GM19455 (cell line): ENCODE measurements around the gene TEX14.

Experiments used
- ATAC-seq: cut with Tn5 transposase; IDR thresholded peaks from one replicate; pipeline ENCODE4 v1.9.1; 2021; ENCODE audit not compliant: unreplicated experiment

The TEX14 gene, protein sequence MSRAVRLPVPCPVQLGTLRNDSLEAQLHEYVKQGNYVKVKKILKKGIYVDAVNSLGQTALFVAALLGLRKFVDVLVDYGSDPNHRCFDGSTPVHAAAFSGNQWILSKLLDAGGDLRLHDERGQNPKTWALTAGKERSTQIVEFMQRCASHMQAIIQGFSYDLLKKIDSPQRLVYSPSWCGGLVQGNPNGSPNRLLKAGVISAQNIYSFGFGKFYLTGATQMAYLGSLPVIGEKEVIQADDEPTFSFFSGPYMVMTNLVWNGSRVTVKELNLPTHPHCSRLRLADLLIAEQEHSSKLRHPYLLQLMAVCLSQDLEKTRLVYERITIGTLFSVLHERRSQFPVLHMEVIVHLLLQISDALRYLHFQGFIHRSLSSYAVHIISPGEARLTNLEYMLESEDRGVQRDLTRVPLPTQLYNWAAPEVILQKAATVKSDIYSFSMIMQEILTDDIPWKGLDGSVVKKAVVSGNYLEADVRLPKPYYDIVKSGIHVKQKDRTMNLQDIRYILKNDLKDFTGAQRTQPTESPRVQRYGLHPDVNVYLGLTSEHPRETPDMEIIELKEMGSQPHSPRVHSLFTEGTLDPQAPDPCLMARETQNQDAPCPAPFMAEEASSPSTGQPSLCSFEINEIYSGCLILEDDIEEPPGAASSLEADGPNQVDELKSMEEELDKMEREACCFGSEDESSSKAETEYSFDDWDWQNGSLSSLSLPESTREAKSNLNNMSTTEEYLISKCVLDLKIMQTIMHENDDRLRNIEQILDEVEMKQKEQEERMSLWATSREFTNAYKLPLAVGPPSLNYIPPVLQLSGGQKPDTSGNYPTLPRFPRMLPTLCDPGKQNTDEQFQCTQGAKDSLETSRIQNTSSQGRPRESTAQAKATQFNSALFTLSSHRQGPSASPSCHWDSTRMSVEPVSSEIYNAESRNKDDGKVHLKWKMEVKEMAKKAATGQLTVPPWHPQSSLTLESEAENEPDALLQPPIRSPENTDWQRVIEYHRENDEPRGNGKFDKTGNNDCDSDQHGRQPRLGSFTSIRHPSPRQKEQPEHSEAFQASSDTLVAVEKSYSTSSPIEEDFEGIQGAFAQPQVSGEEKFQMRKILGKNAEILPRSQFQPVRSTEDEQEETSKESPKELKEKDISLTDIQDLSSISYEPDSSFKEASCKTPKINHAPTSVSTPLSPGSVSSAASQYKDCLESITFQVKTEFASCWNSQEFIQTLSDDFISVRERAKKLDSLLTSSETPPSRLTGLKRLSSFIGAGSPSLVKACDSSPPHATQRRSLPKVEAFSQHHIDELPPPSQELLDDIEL (N-terminal part only)

DNA sequence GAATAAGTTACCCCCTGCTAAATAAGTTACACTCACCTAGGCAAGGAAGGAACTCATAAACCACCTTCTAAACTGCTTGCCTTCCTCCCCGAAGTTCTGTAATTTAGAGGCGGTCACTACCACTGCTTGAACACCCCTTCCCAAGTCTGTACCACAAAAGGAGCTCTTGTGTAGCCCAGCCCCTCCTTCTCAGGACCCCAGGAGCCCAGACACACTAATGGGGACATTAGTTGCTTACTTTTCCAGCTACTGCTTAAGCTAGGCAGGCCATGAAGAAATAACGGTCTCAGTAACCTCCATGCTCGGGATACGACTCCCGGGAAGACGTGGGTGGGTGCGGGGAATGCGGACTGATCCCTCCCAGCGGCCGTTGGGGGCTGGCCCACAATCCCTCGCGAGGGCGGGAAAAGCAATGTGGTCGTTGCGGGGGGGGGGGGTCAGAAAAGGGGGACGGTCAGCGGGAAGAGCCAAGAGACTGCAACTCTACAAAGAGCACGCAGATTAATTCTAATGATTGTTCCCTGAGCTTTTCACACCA, at the start of gene TEX14:
TEX14 (minus strand) TSS at position 345 of the 538 bp plus-strand sequence. CDS start 40,044 bp downstream, outside the sequence.
- no peak for ATAC-seq

GRCh38 chr17:58741121-58741625, 49.3 kb upstream of the TEX14 start:
- ATAC-seq = no peak

GRCh38 chr17:58734811-58735210, 43.0 kb upstream of the TEX14 start:
- ATAC-seq = no peak

DNA sequence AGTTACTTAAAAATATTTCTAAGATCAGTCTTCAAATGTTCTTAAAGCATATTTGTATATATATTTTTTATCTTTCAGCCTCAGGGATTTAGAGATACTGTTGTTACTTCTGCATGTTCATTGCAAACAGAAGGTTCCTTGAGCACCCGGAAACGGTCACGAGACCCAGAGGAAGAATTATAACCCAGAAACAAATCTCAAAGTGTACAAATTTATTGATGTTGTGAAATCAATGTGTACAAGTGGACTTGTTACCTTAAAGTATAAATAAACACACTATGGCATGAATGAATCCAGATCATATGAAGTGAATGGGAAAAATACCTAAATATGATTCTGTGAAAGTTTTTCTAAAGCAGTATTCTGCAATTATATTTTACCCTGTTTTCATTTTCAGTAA, 42.2 kb upstream of the TEX14 start:
- no peak for ATAC-seq

- no peak for ATAC-seq
Measured at GRCh38 chr17:58730937-58731336, 39.1 kb upstream of the TEX14 start.

DNA sequence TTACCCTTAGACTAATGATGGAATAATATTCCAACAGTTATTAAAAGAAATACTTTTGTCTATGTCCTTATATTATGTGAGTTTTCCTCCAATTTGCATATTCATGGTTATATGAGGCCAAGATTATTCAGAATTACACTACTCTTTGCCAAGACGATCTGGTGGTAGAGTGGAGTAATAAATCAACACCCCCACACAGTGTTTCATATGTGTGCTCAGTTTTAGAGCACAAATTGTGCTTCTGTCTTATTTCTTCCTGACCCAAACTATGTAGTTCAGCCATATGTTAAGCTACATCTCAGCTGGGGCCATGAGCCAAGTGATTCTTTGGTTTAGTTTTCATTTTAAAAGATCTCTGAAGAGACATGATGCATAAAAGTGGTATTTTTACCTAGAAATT, 37.0 kb upstream of the TEX14 start:
- ATAC-seq = no peak

DNA sequence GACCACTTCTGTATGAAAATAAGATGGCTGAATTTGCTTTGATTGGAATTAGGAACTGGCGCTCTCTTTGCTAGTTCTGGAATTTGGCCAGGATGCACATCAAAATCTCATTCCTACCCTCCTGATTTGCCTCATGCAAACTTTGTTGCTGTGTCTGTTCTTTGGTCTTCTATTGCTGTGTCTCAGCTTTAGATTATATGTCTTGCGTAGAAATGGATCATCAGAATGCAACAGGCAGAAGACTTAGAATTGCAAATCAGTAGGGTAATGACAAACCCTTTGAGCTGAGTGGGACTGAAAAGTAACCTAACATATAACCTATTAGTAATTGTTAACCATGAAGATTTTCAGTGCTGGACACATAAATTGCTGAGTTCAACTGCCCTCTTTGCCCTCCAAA, 30.9 kb upstream of the TEX14 start:
- no peak for ATAC-seq

GRCh38 chr17:58722274-58722673, 30.4 kb upstream of the TEX14 start:
- ATAC-seq = no peak

GRCh38 chr17:58710948-58711552, 19.2 kb upstream of the TEX14 start:
- ATAC-seq = no peak

- ATAC-seq = no peak
Measured at GRCh38 chr17:58706351-58707140, 14.7 kb upstream of the TEX14 start.

- no peak for ATAC-seq
Measured at GRCh38 chr17:58703916-58704286, 12.1 kb upstream of the TEX14 start.

- no peak for ATAC-seq
Measured at GRCh38 chr17:58703137-58703915, 11.5 kb upstream of the TEX14 start.

DNA sequence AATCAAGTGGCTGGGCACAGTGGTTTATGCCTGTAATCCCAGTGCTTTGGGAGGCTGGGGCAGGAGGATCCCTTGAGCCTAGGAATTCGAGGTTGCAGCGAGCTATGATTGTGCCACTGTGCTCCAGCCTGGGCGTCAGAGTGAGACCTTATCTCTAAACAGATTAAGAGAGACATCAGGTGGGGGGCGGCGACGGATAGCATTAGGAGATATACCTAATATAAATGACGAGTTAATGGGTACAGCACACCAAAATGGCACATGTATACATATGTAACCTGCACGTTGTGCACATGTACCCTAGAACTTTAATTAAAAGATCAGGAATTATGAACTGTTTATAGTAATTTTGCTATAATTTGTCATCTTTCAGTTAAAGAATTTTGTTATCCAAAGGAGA, 10.9 kb upstream of the TEX14 start:
- ATAC-seq = no peak

DNA sequence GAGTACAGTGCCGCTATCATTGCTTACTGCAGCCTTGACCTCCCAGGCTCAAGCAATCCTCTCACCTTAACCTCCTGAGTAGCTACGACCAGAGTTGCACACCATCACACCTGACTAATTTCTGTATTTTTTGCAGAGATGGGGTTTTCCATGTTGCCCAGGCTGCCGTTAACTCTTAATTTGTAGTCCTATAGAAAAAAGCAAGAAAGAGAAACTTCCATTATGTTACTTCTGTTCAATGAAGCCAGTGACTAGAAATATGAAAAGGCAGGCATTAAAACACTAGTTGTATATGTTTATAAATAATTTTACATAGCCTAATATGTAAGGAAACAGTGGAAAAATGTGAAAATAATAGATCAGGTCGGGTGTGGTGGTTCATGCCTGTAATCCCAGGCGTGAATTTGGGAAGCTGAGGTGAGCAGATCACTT, 10.2 kb upstream of the TEX14 start:
- no peak for ATAC-seq

GRCh38 chr17:58699771-58700170, 7.9 kb upstream of the TEX14 start:
- ATAC-seq = no peak

DNA sequence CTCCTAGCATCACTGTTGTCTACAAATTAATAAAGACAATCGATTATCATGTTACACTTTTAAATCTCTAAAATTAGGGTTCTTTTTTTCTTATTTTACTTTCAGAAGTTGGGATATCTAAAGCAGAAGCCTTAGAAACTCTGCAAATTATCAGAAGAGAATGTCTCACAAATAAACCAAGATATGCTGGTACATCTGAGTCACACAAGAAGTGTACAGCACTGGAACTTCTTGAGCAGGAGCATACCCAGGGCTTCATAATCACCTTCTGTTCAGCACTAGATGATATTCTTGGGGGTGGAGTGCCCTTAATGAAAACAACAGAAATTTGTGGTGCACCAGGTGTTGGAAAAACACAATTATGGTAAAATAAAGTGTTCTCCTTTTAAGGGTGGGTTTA, 3.0 kb upstream of the TEX14 start:
- no peak for ATAC-seq

- no peak for ATAC-seq
Measured at GRCh38 chr17:58694302-58694701, 2.5 kb upstream of the TEX14 start.

GRCh38 chr17:58693751-58694150, 1.9 kb upstream of the TEX14 start:
- ATAC-seq = no peak

DNA sequence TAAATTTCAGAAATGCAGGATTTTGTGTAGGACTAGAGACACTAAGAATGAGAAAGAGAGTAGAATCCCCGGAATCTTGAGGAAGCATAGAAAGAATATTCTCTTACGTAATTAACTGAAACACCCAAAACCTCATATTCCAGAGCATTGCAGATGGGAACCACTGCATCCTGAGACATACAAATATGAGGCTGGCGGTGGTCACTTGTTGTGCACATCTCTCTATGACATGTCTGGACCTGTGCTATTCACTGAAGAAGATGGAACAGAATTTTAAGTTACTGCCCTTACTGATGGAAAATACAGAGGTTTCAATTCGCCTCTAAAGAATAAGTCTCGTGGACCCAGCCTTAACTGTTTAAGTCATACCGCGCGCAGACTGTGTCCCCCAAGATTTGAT, 1.4 kb upstream of the TEX14 start:
- ATAC-seq = no peak
